HUES6 (cell line): Measurements from ENCODE around the gene NBPF11.
"Not testable (repeated sequence)": the region's sequence is repeated elsewhere in the genome, so short reads cannot be mapped to it uniquely, and the experiment has no call there.

ENCODE experiments used
- H3K27ac ChIP-seq: 2 replicates; pipeline ENCODE4 v1.7.0; 2013; ENCODE audit warnings: low read depth, mild to moderate bottlenecking, low read length, inconsistent platforms
- H3K27me3 ChIP-seq: 2 replicates; pipeline ENCODE4 v1.6.1; 2013; ENCODE audit warnings: low read length; ENCODE audit not compliant: control insufficient read depth, insufficient read depth
- H3K36me3 ChIP-seq: 2 replicates; pipeline ENCODE4 v1.6.1; 2013; ENCODE audit warnings: low read length; ENCODE audit not compliant: control insufficient read depth, insufficient read depth
- H3K4me1 ChIP-seq: 2 replicates; pipeline ENCODE4 v1.6.1; 2013; ENCODE audit warnings: low read length; ENCODE audit not compliant: control insufficient read depth, insufficient read depth
- H3K4me3 ChIP-seq: 2 replicates; pipeline ENCODE4 v1.5.1; 2013; ENCODE audit warnings: low read depth, low read length
- H3K9ac ChIP-seq: one replicate; pipeline ENCODE4 v1.6.1; 2013; ENCODE audit warnings: mild to moderate bottlenecking, low read length
- H3K9me3 ChIP-seq: 2 replicates; pipeline ENCODE4 v1.6.1; 2013; ENCODE audit warnings: low read depth, low read length; ENCODE audit not compliant: control insufficient read depth, insufficient read depth

NBPF11 gene

GRCh38 chr1:148149050-148149815 is 2.8 kb downstream of the NBPF11 start:
- not testable (repeated sequence) for H3K9me3 ChIP-seq

DNA sequence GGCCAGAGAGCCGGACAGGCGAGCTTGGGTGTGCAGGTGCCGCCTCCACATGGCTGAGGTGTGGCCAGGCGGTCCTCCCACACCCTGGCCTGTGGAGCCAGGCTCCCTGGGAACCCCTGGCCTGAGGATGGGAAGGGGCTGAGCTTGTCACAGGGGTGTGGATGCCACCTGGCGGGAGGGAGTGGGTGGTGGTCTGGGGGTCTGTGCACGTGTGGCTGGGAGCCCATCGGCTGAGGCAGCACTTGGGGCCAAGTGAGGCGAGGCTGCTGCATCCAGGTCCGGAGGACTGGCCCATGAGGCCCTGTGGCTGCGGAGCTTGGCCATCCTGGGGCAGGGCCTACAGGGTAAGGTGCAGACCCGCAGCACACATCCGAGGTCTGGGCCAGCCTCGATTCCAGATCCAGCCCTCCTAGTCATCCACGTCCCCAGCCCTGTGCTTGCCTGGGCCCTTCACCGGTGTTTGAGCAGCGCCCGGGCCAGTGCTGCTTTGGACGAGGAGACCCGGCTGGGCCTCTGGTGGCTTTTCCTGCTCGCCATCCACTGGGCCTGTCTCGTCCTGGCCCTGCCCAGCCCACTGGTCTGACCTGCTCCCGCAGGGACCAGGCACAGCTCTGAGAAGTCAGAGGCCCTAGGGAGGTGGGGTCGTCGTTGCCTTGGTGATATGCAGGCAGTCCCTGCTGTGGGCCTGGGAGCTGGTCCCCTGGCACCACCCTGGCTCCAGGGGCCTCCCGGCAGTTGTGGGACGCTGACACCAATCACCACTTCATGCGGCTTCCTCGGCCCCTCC is 4.8 kb downstream of the NBPF11 start:
- H3K9me3 ChIP-seq, H3K9ac ChIP-seq, H3K4me1 ChIP-seq, H3K4me3 ChIP-seq, H3K27me3 ChIP-seq, H3K27ac ChIP-seq, H3K36me3 ChIP-seq: not testable (repeated sequence)

More at GRCh38 chr1:148149050-148149815, 2.8 kb downstream of the NBPF11 start:
- not testable (repeated sequence) for H3K27ac ChIP-seq, H3K27me3 ChIP-seq, H3K4me3 ChIP-seq, H3K9ac ChIP-seq, H3K36me3 ChIP-seq, H3K4me1 ChIP-seq

GRCh38 chr1:148146191-148146997 is 5.7 kb downstream of the NBPF11 start:
- H3K27me3 ChIP-seq, H3K4me3 ChIP-seq, H3K27ac ChIP-seq, H3K4me1 ChIP-seq, H3K36me3 ChIP-seq, H3K9me3 ChIP-seq, H3K9ac ChIP-seq: not testable (repeated sequence)

- not testable (repeated sequence) for H3K4me1 ChIP-seq, H3K9ac ChIP-seq, H3K27me3 ChIP-seq, H3K4me3 ChIP-seq, H3K36me3 ChIP-seq, H3K27ac ChIP-seq, H3K9me3 ChIP-seq
Measured at GRCh38 chr1:148143223-148143622, 8.9 kb downstream of the NBPF11 start.

- not testable (repeated sequence) for H3K9ac ChIP-seq, H3K4me1 ChIP-seq, H3K27me3 ChIP-seq, H3K36me3 ChIP-seq, H3K4me3 ChIP-seq, H3K27ac ChIP-seq, H3K9me3 ChIP-seq
Measured at GRCh38 chr1:148141936-148142335, 10.1 kb downstream of the NBPF11 start.

DNA sequence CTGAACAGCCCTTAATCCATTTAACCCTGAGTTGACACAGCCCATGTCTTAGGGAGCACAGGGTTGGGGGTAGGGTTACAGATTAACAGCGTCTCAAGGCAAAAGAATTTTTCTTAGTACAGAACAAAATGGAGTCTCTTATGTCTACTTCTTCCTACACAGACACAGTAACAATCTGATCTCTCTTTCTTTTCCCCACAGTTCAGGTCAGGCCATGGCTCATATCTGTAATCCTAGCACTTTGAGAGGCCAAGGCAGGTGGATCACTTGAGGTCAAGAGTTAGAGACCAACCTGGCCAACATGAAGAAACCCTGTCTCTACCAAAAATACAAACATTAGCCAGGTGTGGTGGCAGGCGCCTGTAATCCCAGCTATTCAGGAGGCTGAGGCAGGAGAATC is 13.5 kb downstream of the NBPF11 start:
- not testable (repeated sequence) for H3K27me3 ChIP-seq, H3K9ac ChIP-seq, H3K9me3 ChIP-seq, H3K27ac ChIP-seq, H3K4me1 ChIP-seq, H3K4me3 ChIP-seq, H3K36me3 ChIP-seq

- not testable (repeated sequence) for H3K9ac ChIP-seq, H3K36me3 ChIP-seq, H3K4me3 ChIP-seq, H3K27ac ChIP-seq, H3K4me1 ChIP-seq, H3K9me3 ChIP-seq, H3K27me3 ChIP-seq
Measured at GRCh38 chr1:148122341-148122740, 29.7 kb downstream of the NBPF11 start.

GRCh38 chr1:148120395-148120794 is 31.7 kb downstream of the NBPF11 start:
- H3K27me3 ChIP-seq, H3K27ac ChIP-seq, H3K9ac ChIP-seq, H3K9me3 ChIP-seq, H3K36me3 ChIP-seq, H3K4me1 ChIP-seq, H3K4me3 ChIP-seq: not testable (repeated sequence)

DNA sequence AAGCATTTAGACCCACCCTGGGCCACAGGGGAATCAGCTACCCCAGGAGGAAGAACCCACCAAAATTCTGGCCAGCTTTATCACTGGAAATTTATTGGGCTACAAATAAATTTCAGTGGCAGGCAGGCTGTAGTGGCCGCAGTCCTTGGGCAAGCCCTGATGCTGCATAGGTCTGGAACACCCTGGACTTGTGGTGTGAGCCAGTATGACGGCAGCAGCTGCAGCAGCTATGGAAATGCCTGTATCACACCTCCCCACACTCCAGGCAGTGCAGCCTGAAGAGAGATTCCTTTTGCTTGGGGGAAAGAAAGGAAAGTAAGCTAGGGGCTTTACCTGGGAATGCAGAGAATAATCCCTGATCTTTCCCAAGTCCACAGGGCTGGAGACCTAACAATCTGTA is 56.3 kb downstream of the NBPF11 start:
- H3K27ac ChIP-seq, H3K9ac ChIP-seq, H3K36me3 ChIP-seq, H3K4me1 ChIP-seq, H3K27me3 ChIP-seq, H3K4me3 ChIP-seq, H3K9me3 ChIP-seq: not testable (repeated sequence)

DNA sequence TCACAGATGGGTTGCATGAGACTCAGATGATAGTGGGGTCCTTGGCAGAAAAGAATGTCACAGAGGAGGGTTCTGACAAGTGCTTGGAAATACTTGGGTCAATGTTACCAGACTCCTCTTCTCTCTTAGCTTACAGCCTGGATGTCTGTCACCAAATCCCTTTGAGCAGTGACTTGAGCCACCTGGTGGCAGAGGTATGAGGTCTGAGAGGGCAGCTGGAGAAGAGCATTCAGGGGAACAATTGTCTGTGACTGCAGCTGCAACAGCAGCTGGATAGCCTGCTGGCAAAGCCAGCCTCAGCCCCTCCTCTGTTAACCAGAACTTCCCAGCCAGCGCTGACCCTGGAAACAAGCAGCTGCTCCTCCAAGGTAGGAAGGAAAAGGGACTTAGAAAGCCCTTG is 65.9 kb downstream of the NBPF11 start:
- H3K9me3 ChIP-seq, H3K27me3 ChIP-seq, H3K9ac ChIP-seq, H3K4me1 ChIP-seq, H3K4me3 ChIP-seq, H3K27ac ChIP-seq, H3K36me3 ChIP-seq: not testable (repeated sequence)

- not testable (repeated sequence) for H3K4me1 ChIP-seq, H3K36me3 ChIP-seq, H3K9ac ChIP-seq, H3K27ac ChIP-seq, H3K27me3 ChIP-seq, H3K4me3 ChIP-seq, H3K9me3 ChIP-seq
Measured at GRCh38 chr1:148081205-148081604, 70.9 kb downstream of the NBPF11 start.
